Measurements from ENCODE around the gene C1orf210. TPM values are rescaled to one million over a fixed set of nuclear protein-coding genes. Genes with fewer than 3 reads are reported as not detected.

Gene C1orf210
- total and polyA plus RNA-seq, 2 of the 13 experiments (the other 11 are each of a cell fraction or from before 2014, with no cell fraction given): 0.49 to 5.1 TPM

GRCh38 chr1:43276673-43277072 is 8.7 kb downstream of the C1orf210 start (continued):
- TF ChIP-seq JDP2 (CRISPR knock-in tag; IDR thresholded peaks at IDR 0.05; ENCODE audit: borderline replicate concordance) (no peak), SMAD9 (CRISPR knock-in tag; IDR thresholded peaks at IDR 0.05) (no peak), ISL2 (CRISPR knock-in tag; IDR thresholded peaks at IDR 0.05) (no peak), ZNF292 (CRISPR knock-in tag; IDR thresholded peaks at IDR 0.05; ENCODE audit: borderline replicate concordance, low read depth) (no peak; the same call in 1 of the 2 replicates), ZNF605 (CRISPR knock-in tag; IDR thresholded peaks at IDR 0.05) (no peak), ZNF75D (CRISPR knock-in tag; IDR thresholded peaks at IDR 0.05; ENCODE audit: borderline replicate concordance) (no peak), HOXA3 (CRISPR knock-in tag; IDR thresholded peaks at IDR 0.05) (peak; percentile 41; the same call in 1 of the 2 replicates), ARNTL (CRISPR knock-in tag; IDR thresholded peaks at IDR 0.05) (no peak), SMAD1 (CRISPR knock-in tag; IDR thresholded peaks at IDR 0.05; ENCODE audit: borderline replicate concordance, low read depth) (no peak), ZNF780A (CRISPR knock-in tag; IDR thresholded peaks at IDR 0.05) (no peak), PHB2 (IDR thresholded peaks at IDR 0.05; ENCODE audit: partially characterized antibody) (no peak), ZNF180 (CRISPR knock-in tag; IDR thresholded peaks at IDR 0.05; ENCODE audit: borderline replicate concordance, low read depth) (no peak), ZNF460 (CRISPR knock-in tag; IDR thresholded peaks at IDR 0.05; ENCODE audit: borderline replicate concordance) (no peak), ZNF160 (CRISPR knock-in tag; IDR thresholded peaks at IDR 0.05) (no peak), ARID5B (CRISPR knock-in tag; IDR thresholded peaks at IDR 0.05) (peak; percentile 60), CHD2 (IDR thresholded peaks at IDR 0.05; ENCODE audit: low read depth, low read length) (no peak), HOXA5 (CRISPR knock-in tag; IDR thresholded peaks at IDR 0.05) (no peak), XRCC5 (optimal IDR thresholded peaks at IDR 0.05; ENCODE audit: low read length) (no peak), ZNF597 (CRISPR knock-in tag; IDR thresholded peaks at IDR 0.05) (no peak), FOXP1 (IDR thresholded peaks at IDR 0.05) (no peak), FOXP1 (CRISPR knock-in tag; IDR thresholded peaks at IDR 0.05) (no peak), IKZF4 (CRISPR knock-in tag; IDR thresholded peaks at IDR 0.05; ENCODE audit: borderline replicate concordance, low read depth, not compliant biosample characterization) (no peak)
- TF ChIP-seq, protein P1, sequence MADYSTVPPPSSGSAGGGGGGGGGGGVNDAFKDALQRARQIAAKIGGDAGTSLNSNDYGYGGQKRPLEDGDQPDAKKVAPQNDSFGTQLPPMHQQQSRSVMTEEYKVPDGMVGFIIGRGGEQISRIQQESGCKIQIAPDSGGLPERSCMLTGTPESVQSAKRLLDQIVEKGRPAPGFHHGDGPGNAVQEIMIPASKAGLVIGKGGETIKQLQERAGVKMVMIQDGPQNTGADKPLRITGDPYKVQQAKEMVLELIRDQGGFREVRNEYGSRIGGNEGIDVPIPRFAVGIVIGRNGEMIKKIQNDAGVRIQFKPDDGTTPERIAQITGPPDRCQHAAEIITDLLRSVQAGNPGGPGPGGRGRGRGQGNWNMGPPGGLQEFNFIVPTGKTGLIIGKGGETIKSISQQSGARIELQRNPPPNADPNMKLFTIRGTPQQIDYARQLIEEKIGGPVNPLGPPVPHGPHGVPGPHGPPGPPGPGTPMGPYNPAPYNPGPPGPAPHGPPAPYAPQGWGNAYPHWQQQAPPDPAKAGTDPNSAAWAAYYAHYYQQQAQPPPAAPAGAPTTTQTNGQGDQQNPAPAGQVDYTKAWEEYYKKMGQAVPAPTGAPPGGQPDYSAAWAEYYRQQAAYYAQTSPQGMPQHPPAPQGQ (CRISPR knock-in tag; IDR thresholded peaks at IDR 0.05; ENCODE audit: borderline replicate concordance): no peak
- TF ChIP-seq, protein P2, sequence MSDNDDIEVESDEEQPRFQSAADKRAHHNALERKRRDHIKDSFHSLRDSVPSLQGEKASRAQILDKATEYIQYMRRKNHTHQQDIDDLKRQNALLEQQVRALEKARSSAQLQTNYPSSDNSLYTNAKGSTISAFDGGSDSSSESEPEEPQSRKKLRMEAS (IDR thresholded peaks at IDR 0.05): peak; percentile 29; the same call in 1 of the 2 replicates
- TF ChIP-seq, protein P3, sequence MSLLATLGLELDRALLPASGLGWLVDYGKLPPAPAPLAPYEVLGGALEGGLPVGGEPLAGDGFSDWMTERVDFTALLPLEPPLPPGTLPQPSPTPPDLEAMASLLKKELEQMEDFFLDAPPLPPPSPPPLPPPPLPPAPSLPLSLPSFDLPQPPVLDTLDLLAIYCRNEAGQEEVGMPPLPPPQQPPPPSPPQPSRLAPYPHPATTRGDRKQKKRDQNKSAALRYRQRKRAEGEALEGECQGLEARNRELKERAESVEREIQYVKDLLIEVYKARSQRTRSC (CRISPR knock-in tag; IDR thresholded peaks at IDR 0.05; ENCODE audit: low read depth): no peak
